Measurements from ENCODE around the gene LDLRAD2. TPM values are rescaled to one million over a fixed set of nuclear protein-coding genes. Genes with fewer than 3 reads are reported as not detected.

Gene LDLRAD2
- total and polyA plus RNA-seq, 2 of the 4 experiments (the other 2 are of a cell fraction): 0.05 TPM; not detected in 1

DNA sequence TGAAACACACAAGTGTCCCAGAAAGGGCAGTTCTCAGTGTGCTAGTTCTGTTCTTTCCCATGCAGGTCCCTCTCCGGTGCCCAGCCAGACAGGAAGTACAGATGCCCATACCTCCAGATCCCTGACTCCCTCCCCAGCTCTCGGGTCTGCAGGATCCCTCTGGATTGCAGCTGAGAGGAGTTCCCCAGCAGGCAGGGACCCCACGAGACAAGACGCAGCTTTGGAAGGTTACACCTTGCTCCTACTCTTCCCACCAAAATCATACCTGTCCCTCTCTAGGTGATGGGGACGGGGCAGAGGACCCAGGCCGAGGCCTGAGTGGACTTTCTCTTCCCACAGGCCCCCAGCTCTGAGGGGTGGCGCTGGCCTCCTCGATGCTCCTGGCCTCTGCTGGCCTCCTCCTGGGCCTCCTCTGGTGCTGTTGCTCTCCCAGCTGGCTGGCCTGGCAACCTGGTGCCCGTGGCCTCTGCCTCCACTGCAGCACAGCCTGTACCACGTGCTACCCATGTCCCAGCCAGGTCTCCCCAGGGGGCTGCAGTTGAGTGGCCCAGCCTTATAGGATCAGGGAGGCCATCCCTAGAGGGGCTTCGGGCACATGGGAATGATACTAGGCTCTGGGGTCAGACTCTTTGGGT, 9.4 kb downstream of the LDLRAD2 start:
- TF ChIP-seq SMC3 (IDR thresholded peaks at IDR 0.05; ENCODE audit: low read depth, low read length) (no peak), RFX5 (IDR thresholded peaks at IDR 0.05; ENCODE audit: low read depth, low read length) (no peak), NFE2L2 (IDR thresholded peaks at IDR 0.05; ENCODE audit: low read depth, low read length) (no peak), CEBPB (IDR thresholded peaks at IDR 0.05; ENCODE audit: low read depth, low read length) (no peak), BHLHE40 (IDR thresholded peaks at IDR 0.05; ENCODE audit: low read depth, low read length) (no peak), RCOR1 (IDR thresholded peaks at IDR 0.05; ENCODE audit: insufficient replicate concordance, low read length) (no peak), POLR2A (IDR thresholded peaks at IDR 0.05; ENCODE audit: low read depth, low read length) (no peak), MAFK (IDR thresholded peaks at IDR 0.05; ENCODE audit: low read depth, low read length) (no peak), FOS (IDR thresholded peaks at IDR 0.05; ENCODE audit: low read depth, low read length) (no peak), MAZ (IDR thresholded peaks at IDR 0.05; ENCODE audit: borderline replicate concordance, low read depth, low read length) (no peak)
- TF ChIP-seq, protein P1, sequence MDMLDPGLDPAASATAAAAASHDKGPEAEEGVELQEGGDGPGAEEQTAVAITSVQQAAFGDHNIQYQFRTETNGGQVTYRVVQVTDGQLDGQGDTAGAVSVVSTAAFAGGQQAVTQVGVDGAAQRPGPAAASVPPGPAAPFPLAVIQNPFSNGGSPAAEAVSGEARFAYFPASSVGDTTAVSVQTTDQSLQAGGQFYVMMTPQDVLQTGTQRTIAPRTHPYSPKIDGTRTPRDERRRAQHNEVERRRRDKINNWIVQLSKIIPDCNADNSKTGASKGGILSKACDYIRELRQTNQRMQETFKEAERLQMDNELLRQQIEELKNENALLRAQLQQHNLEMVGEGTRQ (IDR thresholded peaks at IDR 0.05; ENCODE audit: low read depth, low read length): no peak
- TF ChIP-seq, protein P2, sequence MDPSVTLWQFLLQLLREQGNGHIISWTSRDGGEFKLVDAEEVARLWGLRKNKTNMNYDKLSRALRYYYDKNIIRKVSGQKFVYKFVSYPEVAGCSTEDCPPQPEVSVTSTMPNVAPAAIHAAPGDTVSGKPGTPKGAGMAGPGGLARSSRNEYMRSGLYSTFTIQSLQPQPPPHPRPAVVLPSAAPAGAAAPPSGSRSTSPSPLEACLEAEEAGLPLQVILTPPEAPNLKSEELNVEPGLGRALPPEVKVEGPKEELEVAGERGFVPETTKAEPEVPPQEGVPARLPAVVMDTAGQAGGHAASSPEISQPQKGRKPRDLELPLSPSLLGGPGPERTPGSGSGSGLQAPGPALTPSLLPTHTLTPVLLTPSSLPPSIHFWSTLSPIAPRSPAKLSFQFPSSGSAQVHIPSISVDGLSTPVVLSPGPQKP (IDR thresholded peaks at IDR 0.05; ENCODE audit: borderline replicate concordance, low read depth, low read length): no peak
- TF ChIP-seq, protein P3, sequence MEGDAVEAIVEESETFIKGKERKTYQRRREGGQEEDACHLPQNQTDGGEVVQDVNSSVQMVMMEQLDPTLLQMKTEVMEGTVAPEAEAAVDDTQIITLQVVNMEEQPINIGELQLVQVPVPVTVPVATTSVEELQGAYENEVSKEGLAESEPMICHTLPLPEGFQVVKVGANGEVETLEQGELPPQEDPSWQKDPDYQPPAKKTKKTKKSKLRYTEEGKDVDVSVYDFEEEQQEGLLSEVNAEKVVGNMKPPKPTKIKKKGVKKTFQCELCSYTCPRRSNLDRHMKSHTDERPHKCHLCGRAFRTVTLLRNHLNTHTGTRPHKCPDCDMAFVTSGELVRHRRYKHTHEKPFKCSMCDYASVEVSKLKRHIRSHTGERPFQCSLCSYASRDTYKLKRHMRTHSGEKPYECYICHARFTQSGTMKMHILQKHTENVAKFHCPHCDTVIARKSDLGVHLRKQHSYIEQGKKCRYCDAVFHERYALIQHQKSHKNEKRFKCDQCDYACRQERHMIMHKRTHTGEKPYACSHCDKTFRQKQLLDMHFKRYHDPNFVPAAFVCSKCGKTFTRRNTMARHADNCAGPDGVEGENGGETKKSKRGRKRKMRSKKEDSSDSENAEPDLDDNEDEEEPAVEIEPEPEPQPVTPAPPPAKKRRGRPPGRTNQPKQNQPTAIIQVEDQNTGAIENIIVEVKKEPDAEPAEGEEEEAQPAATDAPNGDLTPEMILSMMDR (conservative IDR thresholded peaks at IDR 0.05; ENCODE audit: low read depth, low read length): no peak
- Histone ChIP-seq H3K4me3 (ENCODE audit: insufficient read depth, low read depth, low read length) (no peak overlapping the region), H4K20me1 (ENCODE audit: insufficient read depth, low read length) (0 out of 2 replicates have a peak, but pooled peaks cover 5% of the 10 kb centered on the region), H3K18ac (ENCODE audit: low read depth, low read length) (no peak overlapping the region), H3K9me1 (ENCODE audit: insufficient read depth, low read length) (peaks cover 11% of the 10 kb centered on the region), H3K4ac (ENCODE audit: low read depth, low read length) (no peak overlapping the region), H3K4me2 (ENCODE audit: low read depth, low read length) (no peak overlapping the region), H3K27me3 (ENCODE audit: control insufficient read depth, insufficient read depth, low read length) (no peaks in the 10 kb centered on the region), H4K91ac (ENCODE audit: insufficient read depth, low read depth, low read length) (no peak overlapping the region), H2BK15ac (ENCODE audit: low read depth, low read length) (no peak overlapping the region), H3K36me3 (ENCODE audit: control insufficient read depth, insufficient read depth, low read length) (peaks cover 40% of the 10 kb centered on the region), H3K14ac (replicated peaks; ENCODE audit: low read depth, low read length) (no peak overlapping the region), H2BK120ac (ENCODE audit: low read depth, low read length) (no peak overlapping the region), H2BK20ac (ENCODE audit: low read depth, low read length) (no peak overlapping the region), H4K5ac (ENCODE audit: low read depth, low read length) (no peak overlapping the region), H3K79me1 (ENCODE audit: low read depth in 1 of 2, low read length in 2 of 2) (no peaks in the 10 kb centered on the region; a peak in 1 of 4 replicates), H2AK9ac (replicated peaks; ENCODE audit: low read depth, low read length, poor library complexity) (no peak overlapping the region), H4K8ac (ENCODE audit: low read depth in 2 of 2, low read length in 2 of 2) (no peak overlapping the region), H3K56ac (ENCODE audit: extremely low read depth, insufficient read depth, low read length) (no peak overlapping the region), H3K23ac (ENCODE audit: low read depth, low read length) (no peak overlapping the region), H2AK5ac (ENCODE audit: low read depth, low read length) (no peak overlapping the region), H2AFZ (replicated peaks; ENCODE audit: low read length, poor library complexity) (no peak overlapping the region), H2BK5ac (ENCODE audit: low read depth, low read length, poor library complexity, severe bottlenecking) (no peak overlapping the region), H3K4me1 (ENCODE audit: control insufficient read depth, insufficient read depth, low read length) (peaks cover 4% of the 10 kb centered on the region), H3K9me3 (ENCODE audit: control insufficient read depth, insufficient read depth, low read length) (no peaks in the 10 kb centered on the region), H3K27ac (ENCODE audit: insufficient read depth, low read length) (no peak overlapping the region), H3K9ac (ENCODE audit: low read depth, low read length) (no peak overlapping the region)
- ATAC-seq (ENCODE audit: low read depth) (no peak), DNase-seq (no peak)
- BruUV-seq (replicated peaks): no TSS peak
- POLR2A ChIA-PET (ENCODE audit: unreplicated experiment): no interaction called here
- in situ Hi-C loops (cut with MboI; ENCODE audit: low sequenced_read_pairs) (no loop called here), intact Hi-C loops (cut with micrococcal nuclease) (no loop called here), dilution Hi-C loops (cut with HindIII; ENCODE audit: low sequenced_read_pairs, unreplicated experiment) (no loop called here)
- CTCF ChIA-PET: interaction anchor here (0.9 kb wide), 1 partner anchor 13 kb away, joined by 3 read pairs; no protein-coding TSS in a partner anchor
- 78% methylated on average over 3 of the region's 11 CpGs; no CpG with 5 or more reads in 1 of the 2 experiments for WGBS, 2 experiments (ENCODE audit: extremely low coverage in 2 of 2, insufficient read length in 1 of 2)

All from IMR-90 (cell line).